Stimulated activated effector memory CD8-positive, alpha-beta T cell treated with anti-CD3 and anti-CD28 coated beads, Interleukin-12 subunit alpha, Interleukin-12 subunit beta, amount 100 ng/mL, for 72 hours (primary cell): ENCODE measurements around the gene RPP40.
A peak's percentile ranks its signal among the peaks of the same experiment; 100 is the strongest.
"Not testable (repeated sequence)": the region's sequence is repeated elsewhere in the genome, so short reads cannot be mapped to it uniquely, and the experiment has no call there.

ENCODE experiments used
- ATAC-seq: fragments of 150-1000 bp; cut with Tn5 transposase; 2 replicates; pipeline ENCODE4 v1.10.0; 2021
- DNase-seq, 2 donors: peaks; one replicate each; pipeline ENCODE4 v3.0.0; 2021 to 2022; ENCODE audit warnings: low spot score in 2 of 2
- H3K27ac Mint-ChIP-seq: one replicate; pipeline ENCODE4 v1.8.0; 2022; ENCODE audit warnings: mild to moderate bottlenecking, mixed read lengths
- H3K36me3 Mint-ChIP-seq: one replicate; pipeline ENCODE4 v1.8.0; 2022; ENCODE audit warnings: mild to moderate bottlenecking, mixed read lengths
- H3K4me1 Mint-ChIP-seq: one replicate; pipeline ENCODE4 v1.8.0; 2022; ENCODE audit warnings: mixed read lengths
- H3K4me3 Mint-ChIP-seq: one replicate; pipeline ENCODE4 v1.8.0; 2022; ENCODE audit warnings: mild to moderate bottlenecking, mixed read lengths
- H3K9me3 Mint-ChIP-seq: one replicate; pipeline ENCODE4 v1.8.0; 2022; ENCODE audit warnings: mixed read lengths

Gene RPP40

GRCh38 chr6:5003604-5004372 is at the start of gene RPP40:
TSS of gene RPP40 (minus strand) at chr6:5004037. CDS start at chr6:5004002, 35 bp downstream.
- ATAC-seq (peak; percentile 97), DNase-seq (peak; percentile 93 to 99)
- Mint-ChIP-seq H3K36me3 (peaks cover 17% of the 10 kb centered on the region), H3K4me3 (peak within 1 kb of the TSS; percentile 83), H3K27ac (peak within 1 kb of the TSS; percentile 95), H3K4me1 (peaks cover 5% of the 10 kb centered on the region), H3K9me3 (no peaks in the 10 kb centered on the region)

GRCh38 chr6:5053038-5053437 is 49.2 kb upstream of the RPP40 start:
- Mint-ChIP-seq H3K36me3 (no peaks in the 10 kb centered on the region), H3K4me1 (no peaks in the 10 kb centered on the region), H3K4me3 (no peak overlapping the region), H3K27ac (no peak overlapping the region), H3K9me3 (peaks cover 12% of the 10 kb centered on the region)
- ATAC-seq (no peak), DNase-seq (no peak)

GRCh38 chr6:5051394-5051793 is 47.6 kb upstream of the RPP40 start:
- Mint-ChIP-seq H3K36me3 (no peaks in the 10 kb centered on the region), H3K4me3 (no peak overlapping the region), H3K4me1 (no peaks in the 10 kb centered on the region), H3K9me3 (peaks cover 12% of the 10 kb centered on the region), H3K27ac (no peak overlapping the region)
- no peak for ATAC-seq
- no peak for DNase-seq

GRCh38 chr6:5050009-5050408 is 46.2 kb upstream of the RPP40 start:
- Mint-ChIP-seq H3K9me3 (peaks cover 12% of the 10 kb centered on the region), H3K4me3 (no peak overlapping the region), H3K4me1 (no peaks in the 10 kb centered on the region), H3K36me3 (no peaks in the 10 kb centered on the region), H3K27ac (no peak overlapping the region)
- no peak for ATAC-seq
- no peak for DNase-seq

GRCh38 chr6:5046430-5046829 is 42.6 kb upstream of the RPP40 start:
- Mint-ChIP-seq H3K4me3 (no peak overlapping the region), H3K36me3 (no peaks in the 10 kb centered on the region), H3K27ac (no peak overlapping the region), H3K4me1 (no peaks in the 10 kb centered on the region), H3K9me3 (peaks cover 12% of the 10 kb centered on the region)
- ATAC-seq (no peak), DNase-seq (no peak)

GRCh38 chr6:5045416-5045815 is 41.6 kb upstream of the RPP40 start:
- ATAC-seq (no peak), DNase-seq (no peak)
- Mint-ChIP-seq H3K36me3 (no peaks in the 10 kb centered on the region), H3K4me3 (no peak overlapping the region), H3K9me3 (peaks cover 4% of the 10 kb centered on the region), H3K27ac (no peak overlapping the region), H3K4me1 (no peaks in the 10 kb centered on the region)

- Mint-ChIP-seq H3K36me3 (no peaks in the 10 kb centered on the region), H3K4me1 (no peaks in the 10 kb centered on the region), H3K9me3 (peaks cover 4% of the 10 kb centered on the region), H3K4me3 (no peak overlapping the region), H3K27ac (no peak overlapping the region)
- DNase-seq = no peak
- ATAC-seq = no peak
These were observed 41.0 kb upstream of the RPP40 start for GRCh38 chr6:5044866-5045265.

- DNase-seq (no peak), ATAC-seq (no peak)
- Mint-ChIP-seq H3K36me3 (no peaks in the 10 kb centered on the region), H3K27ac (no peak overlapping the region), H3K9me3 (no peaks in the 10 kb centered on the region), H3K4me1 (no peaks in the 10 kb centered on the region), H3K4me3 (no peak overlapping the region)
These were observed 38.6 kb upstream of the RPP40 start for GRCh38 chr6:5042436-5042835.

GRCh38 chr6:5041955-5042354 is 38.1 kb upstream of the RPP40 start:
- no peak for ATAC-seq
- H3K9me3 Mint-ChIP-seq = no peaks in the 10 kb centered on the region

GRCh38 chr6:5036269-5036668 is 32.4 kb upstream of the RPP40 start:
- ATAC-seq (no peak), DNase-seq (no peak)
- no peak overlapping the region for H3K27ac Mint-ChIP-seq
- H3K9me3 Mint-ChIP-seq = no peaks in the 10 kb centered on the region
- no peak overlapping the region for H3K4me3 Mint-ChIP-seq
- H3K4me1 Mint-ChIP-seq = no peaks in the 10 kb centered on the region
- H3K36me3 Mint-ChIP-seq = no peaks in the 10 kb centered on the region

More at GRCh38 chr6:5041955-5042354, 38.1 kb upstream of the RPP40 start:
- Mint-ChIP-seq H3K36me3 (no peaks in the 10 kb centered on the region), H3K27ac (no peak overlapping the region), H3K4me1 (no peaks in the 10 kb centered on the region), H3K4me3 (no peak overlapping the region)
- no peak for DNase-seq

GRCh38 chr6:5034736-5035135 is 30.9 kb upstream of the RPP40 start:
- no peak for ATAC-seq
- H3K27ac Mint-ChIP-seq = no peak overlapping the region
- no peaks in the 10 kb centered on the region for H3K36me3 Mint-ChIP-seq
- H3K4me3 Mint-ChIP-seq = no peak overlapping the region
- peaks cover 9% of the 10 kb centered on the region for H3K4me1 Mint-ChIP-seq
- no peaks in the 10 kb centered on the region for H3K9me3 Mint-ChIP-seq
- no peak for DNase-seq

GRCh38 chr6:5034328-5034727 is 30.5 kb upstream of the RPP40 start:
- peaks cover 9% of the 10 kb centered on the region for H3K4me1 Mint-ChIP-seq
- H3K4me3 Mint-ChIP-seq = no peak overlapping the region
- ATAC-seq (no peak), DNase-seq (no peak)
- no peaks in the 10 kb centered on the region for H3K36me3 Mint-ChIP-seq
- H3K9me3 Mint-ChIP-seq = no peaks in the 10 kb centered on the region
- H3K27ac Mint-ChIP-seq = no peak overlapping the region

- DNase-seq, H3K9me3 Mint-ChIP-seq, H3K4me3 Mint-ChIP-seq, H3K4me1 Mint-ChIP-seq, H3K27ac Mint-ChIP-seq, H3K36me3 Mint-ChIP-seq, ATAC-seq: not testable (repeated sequence)
These were observed 29.5 kb upstream of the RPP40 start for GRCh38 chr6:5033214-5033904.

GRCh38 chr6:5032706-5033105 is 28.9 kb upstream of the RPP40 start:
- not testable (repeated sequence) for H3K27ac Mint-ChIP-seq, H3K4me3 Mint-ChIP-seq, H3K9me3 Mint-ChIP-seq, ATAC-seq, DNase-seq, H3K36me3 Mint-ChIP-seq, H3K4me1 Mint-ChIP-seq

- no peak for DNase-seq
- H3K4me3 Mint-ChIP-seq = no peak overlapping the region
- H3K36me3 Mint-ChIP-seq = no peaks in the 10 kb centered on the region
- H3K9me3 Mint-ChIP-seq = no peaks in the 10 kb centered on the region
- no peak for ATAC-seq
- peak overlapping the region; percentile 72 for H3K27ac Mint-ChIP-seq
- peaks cover 14% of the 10 kb centered on the region for H3K4me1 Mint-ChIP-seq
These were observed 27.3 kb upstream of the RPP40 start for GRCh38 chr6:5031150-5031549.

- no peaks in the 10 kb centered on the region for H3K36me3 Mint-ChIP-seq
- peak; percentile 62 to 88 for DNase-seq
- H3K4me3 Mint-ChIP-seq = no peak overlapping the region
- H3K4me1 Mint-ChIP-seq = peaks cover 15% of the 10 kb centered on the region
- peak; percentile 97 for ATAC-seq
- H3K9me3 Mint-ChIP-seq = no peaks in the 10 kb centered on the region
- H3K27ac Mint-ChIP-seq = peak overlapping the region; percentile 72
These were observed 26.8 kb upstream of the RPP40 start for GRCh38 chr6:5030596-5031136.
